Body of pancreas (tissue), 4 donors: ENCODE results near the gene CDS1.

Experiments used
- POLR2A ChIP-seq, 3 donors: fragments of 450-650 bp; IDR thresholded peaks; one replicate each; pipeline ENCODE4 v1.6.1; 2016; ENCODE audit warnings: antibody characterized with exemption in 3 of 3, mild to moderate bottlenecking in 2 of 3
- TF ChIP-seq, protein P1 (sequence below), 7 experiments: fragments of 450-650 bp in 4 of 7; fragments of 200-600 bp in 3 of 7; sonication (generic) in 3 of 7; IDR thresholded peaks; one replicate each; pipeline ENCODE4 v1.5.1; 2016 to 2019; ENCODE audit warnings: antibody characterized with exemption in 7 of 7

DNA sequence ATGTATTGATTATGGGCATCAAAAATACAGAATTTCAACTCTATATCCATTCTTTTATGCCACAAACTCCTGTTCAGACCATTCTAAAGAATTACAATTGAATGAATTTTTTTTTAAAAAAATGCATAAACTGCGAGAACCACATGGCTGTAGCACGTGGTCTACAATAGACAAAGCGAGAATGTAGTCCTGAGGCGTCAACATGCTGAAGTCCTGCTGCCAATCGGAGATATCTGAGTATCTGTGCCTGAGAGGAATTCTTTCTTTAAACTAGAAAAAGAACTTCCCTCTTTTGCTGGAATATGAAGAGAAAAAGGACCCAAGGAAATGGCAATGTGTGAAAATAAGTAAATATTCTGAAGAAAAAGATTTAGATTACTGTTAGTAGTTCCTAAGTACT, 105.7 kb downstream of the CDS1 start:
- TF ChIP-seq, protein P1, sequence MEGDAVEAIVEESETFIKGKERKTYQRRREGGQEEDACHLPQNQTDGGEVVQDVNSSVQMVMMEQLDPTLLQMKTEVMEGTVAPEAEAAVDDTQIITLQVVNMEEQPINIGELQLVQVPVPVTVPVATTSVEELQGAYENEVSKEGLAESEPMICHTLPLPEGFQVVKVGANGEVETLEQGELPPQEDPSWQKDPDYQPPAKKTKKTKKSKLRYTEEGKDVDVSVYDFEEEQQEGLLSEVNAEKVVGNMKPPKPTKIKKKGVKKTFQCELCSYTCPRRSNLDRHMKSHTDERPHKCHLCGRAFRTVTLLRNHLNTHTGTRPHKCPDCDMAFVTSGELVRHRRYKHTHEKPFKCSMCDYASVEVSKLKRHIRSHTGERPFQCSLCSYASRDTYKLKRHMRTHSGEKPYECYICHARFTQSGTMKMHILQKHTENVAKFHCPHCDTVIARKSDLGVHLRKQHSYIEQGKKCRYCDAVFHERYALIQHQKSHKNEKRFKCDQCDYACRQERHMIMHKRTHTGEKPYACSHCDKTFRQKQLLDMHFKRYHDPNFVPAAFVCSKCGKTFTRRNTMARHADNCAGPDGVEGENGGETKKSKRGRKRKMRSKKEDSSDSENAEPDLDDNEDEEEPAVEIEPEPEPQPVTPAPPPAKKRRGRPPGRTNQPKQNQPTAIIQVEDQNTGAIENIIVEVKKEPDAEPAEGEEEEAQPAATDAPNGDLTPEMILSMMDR (IDR thresholded peaks at IDR 0.05) = no peak
- TF ChIP-seq POLR2A (IDR thresholded peaks at IDR 0.05) = no peak
